Naive thymus-derived CD8-positive, alpha-beta T cell (primary cell): ENCODE data around the gene CARD10. TPM values are rescaled to one million over a fixed set of nuclear protein-coding genes. Genes with fewer than 3 reads are reported as not detected.

Experiments used
- ATAC-seq, 2 donors: fragments of 150-1000 bp; cut with Tn5 transposase in 1 of 2; sonication (Bioruptor Pico), chemical (Tn5 transposase) in 1 of 2; 1 replicate in 1 of 2; 2 replicates in 1 of 2; pipeline ENCODE4 v1.10.0; 2021; ENCODE audit warnings: mild to moderate bottlenecking in 2 of 2, moderate library complexity in 2 of 2
- POLR2A ChIA-PET: fragments of 350-600 bp; sonication (Branson Sonifier 250); formaldehyde crosslinking; loops from one replicate; lab custom pipeline; 2021; ENCODE audit warnings: antibody characterized with exemption; lab: Charles Lee
- DNase-seq, 10 donors: peaks; one replicate each; pipeline versions ENCODE4 v3.0.0 to v3.0.0-alpha.2; 2020 to 2022
- H3K27ac Mint-ChIP-seq, 10 donors: one replicate each; pipeline ENCODE4 v1.8.0; 2020 to 2022; ENCODE audit warnings: mild to moderate bottlenecking in 10 of 10, mixed read lengths in 10 of 10, moderate library complexity in 4 of 10, inconsistent platforms in 1 of 10
- H3K27me3 Mint-ChIP-seq, 5 donors: one replicate each; pipeline ENCODE4 v1.8.0; 2021 to 2022; ENCODE audit warnings: mixed read lengths in 5 of 5
- H3K36me3 Mint-ChIP-seq, 3 donors: one replicate each; pipeline ENCODE4 v1.8.0; 2020 to 2022; ENCODE audit warnings: mixed read lengths in 3 of 3, mild to moderate bottlenecking in 2 of 3, inconsistent platforms in 1 of 3
- H3K4me1 Mint-ChIP-seq, 4 donors: one replicate each; pipeline ENCODE4 v1.8.0; 2021 to 2022; ENCODE audit warnings: mixed read lengths in 4 of 4
- H3K4me3 Mint-ChIP-seq, 10 donors: one replicate each; pipeline ENCODE4 v1.8.0; 2020 to 2022; ENCODE audit warnings: mild to moderate bottlenecking in 10 of 10, mixed read lengths in 10 of 10, moderate library complexity in 6 of 10, inconsistent platforms in 1 of 10
- H3K9me3 Mint-ChIP-seq, 9 donors: one replicate each; pipeline ENCODE4 v1.8.0; 2020 to 2022; ENCODE audit warnings: mixed read lengths in 9 of 9, mild to moderate bottlenecking in 3 of 9, inconsistent platforms in 1 of 9, moderate library complexity in 1 of 9
- polyA plus RNA-seq, 3 donors: library from polyadenylated mRNA; unstranded; fragments of 300-500 nt; fragmentation: Illumina TruSeq; gene quantifications; one replicate each; pipeline ENCODE4 v1.2.3, GENCODE V29; 2021
- total RNA-seq, 8 experiments: library from RNA in 2 of 8; stranded (reverse) in 2 of 8; gene quantifications; one replicate each; pipeline ENCODE4 v1.2.3 and lab custom pipeline; 2021 to 2026

CARD10 gene
- 1 to 10 TPM; 1.2 to 1.4 TPM for total RNA-seq
- polyA plus RNA-seq = under 1 TPM in 1 of 3 donors, not detected in 2; 0.22 TPM
- 0 to 0.89 (median 0.03) reads per million in 6 experiments for total RNA-seq (lab: John Stamatoyannopoulos, UW)

- no peaks in the 10 kb centered on the region for H3K9me3 Mint-ChIP-seq
- no peaks in the 10 kb centered on the region for H3K36me3 Mint-ChIP-seq
- H3K4me3 Mint-ChIP-seq = peak within 1 kb of the TSS; percentile 70 to 87 (median 82)
- H3K27me3 Mint-ChIP-seq = peaks cover 17 to 41% (median 28%) of the 10 kb centered on the region in 5 donors
- POLR2A ChIA-PET = interaction anchor here (0.5 to 1.9 kb wide), 5 partner anchors 11 to 47 kb away, joined by 3 to 8 read pairs (median 5); partner anchors contain the start of gene MFNG
- DNase-seq (peak in 3 of 10 donors; percentile 24 to 30 (median 29)), ATAC-seq (peak; percentile 80 to 89)
- H3K4me1 Mint-ChIP-seq = peaks cover 6 to 13% (median 6%) of the 10 kb centered on the region in 4 donors
- peak within 1 kb of the TSS in 7 of 10 donors; percentile 24 to 87 (median 50) for H3K27ac Mint-ChIP-seq
These were observed at the start of gene CARD10 for GRCh38 chr22:37519268-37520195. TSS of gene CARD10 (minus strand) at chr22:37519415. CDS start at chr22:37519200, 215 bp downstream.

- POLR2A ChIA-PET = interaction anchor here (0.8 to 3.0 kb wide), 4 partner anchors 24 to 324 kb away, joined by 3 to 48 read pairs (median 3); partner anchors contain the start of gene RAC2
- H3K27me3 Mint-ChIP-seq = peaks cover 0 to 7% (median 6%) of the 10 kb centered on the region in 5 donors
- no peak for ATAC-seq
- no peak overlapping the region for H3K27ac Mint-ChIP-seq
- H3K36me3 Mint-ChIP-seq = no peaks in the 10 kb centered on the region
- H3K4me3 Mint-ChIP-seq = no peak overlapping the region
- H3K4me1 Mint-ChIP-seq = peaks cover 9 to 26% (median 23%) of the 10 kb centered on the region in 4 donors
- H3K9me3 Mint-ChIP-seq = no peaks in the 10 kb centered on the region
- no peak for DNase-seq
These were observed 49.3 kb upstream of the CARD10 start for GRCh38 chr22:37568448-37569008.

- DNase-seq (no peak), ATAC-seq (no peak)
- Mint-ChIP-seq H3K9me3 (no peaks in the 10 kb centered on the region), H3K4me3 (no peak overlapping the region), H3K27ac (no peak overlapping the region), H3K36me3 (no peaks in the 10 kb centered on the region), H3K4me1 (peaks cover 9 to 31% (median 24%) of the 10 kb centered on the region in 4 donors), H3K27me3 (peaks cover under 1 to 11% (median 11%) of the 10 kb centered on the region in 5 donors)
- POLR2A ChIA-PET = interaction anchor here (0.9 to 3.2 kb wide), 6 partner anchors 11 to 324 kb away, joined by 3 to 48 read pairs (median 6); partner anchors contain the start of genes GGA1 and RAC2
These were observed 48.8 kb upstream of the CARD10 start for GRCh38 chr22:37568012-37568411.

GRCh38 chr22:37566903-37567798 lies 47.9 kb upstream of the CARD10 start:
- peak overlapping the region in 8 of 10 donors; percentile 19 to 80 (median 56) for H3K27ac Mint-ChIP-seq
- DNase-seq = peak; percentile 73 to 93 (median 86)
- H3K4me3 Mint-ChIP-seq = peak overlapping the region; percentile 52 to 84 (median 76)
- no peaks in the 10 kb centered on the region for H3K36me3 Mint-ChIP-seq
- POLR2A ChIA-PET = interaction anchor here (0.8 to 3.2 kb wide), 14 partner anchors 9 to 323 kb away, joined by 3 to 48 read pairs (median 4); partner anchors contain the start of genes GGA1, LGALS2 and RAC2
- H3K9me3 Mint-ChIP-seq = no peaks in the 10 kb centered on the region
- ATAC-seq = peak; percentile 87 to 91
- peaks cover 6 to 19% (median 15%) of the 10 kb centered on the region in 5 donors for H3K27me3 Mint-ChIP-seq
- peaks cover 10 to 36% (median 27%) of the 10 kb centered on the region in 4 donors for H3K4me1 Mint-ChIP-seq

- H3K36me3 Mint-ChIP-seq = no peaks in the 10 kb centered on the region
- H3K4me3 Mint-ChIP-seq = peak overlapping the region in 9 of 10 donors; percentile 44 to 84 (median 75)
- H3K27ac Mint-ChIP-seq = peak overlapping the region in 5 of 10 donors; percentile 4 to 62 (median 25)
- DNase-seq = peak in 9 of 10 donors; percentile 14 to 55 (median 46)
- H3K4me1 Mint-ChIP-seq = peaks cover 14 to 42% (median 34%) of the 10 kb centered on the region in 4 donors
- POLR2A ChIA-PET = interaction anchor here (0.5 to 3.2 kb wide), 12 partner anchors 8 to 301 kb away, joined by 3 to 48 read pairs (median 4); partner anchors contain the start of genes GGA1 and LGALS2
- peaks cover 10 to 27% (median 19%) of the 10 kb centered on the region in 5 donors for H3K27me3 Mint-ChIP-seq
- ATAC-seq = peak; percentile 48 to 62
- H3K9me3 Mint-ChIP-seq = peaks cover 0 to 2% (median 0%) of the 10 kb centered on the region in 9 donors
These were observed 47.2 kb upstream of the CARD10 start for GRCh38 chr22:37566329-37566837.

- Mint-ChIP-seq H3K4me1 (peaks cover 16 to 45% (median 38%) of the 10 kb centered on the region in 4 donors), H3K27me3 (peaks cover 10 to 31% (median 22%) of the 10 kb centered on the region in 5 donors), H3K27ac (peak overlapping the region in 2 of 10 donors; percentile 25 to 75), H3K4me3 (peak overlapping the region in 8 of 10 donors; percentile 39 to 82 (median 65)), H3K36me3 (no peaks in the 10 kb centered on the region), H3K9me3 (peaks cover 0 to 2% (median 0%) of the 10 kb centered on the region in 9 donors)
- ATAC-seq = no peak
- POLR2A ChIA-PET = interaction anchor here (0.5 to 3.2 kb wide), 10 partner anchors 9 to 300 kb away, joined by 3 to 48 read pairs (median 4); partner anchors contain the start of gene GGA1
- no peak for DNase-seq
These were observed 46.6 kb upstream of the CARD10 start for GRCh38 chr22:37565830-37566229.

GRCh38 chr22:37564111-37564711 lies 45.0 kb upstream of the CARD10 start:
- peaks cover 16 to 49% (median 39%) of the 10 kb centered on the region in 4 donors for H3K4me1 Mint-ChIP-seq
- POLR2A ChIA-PET = interaction anchor here (0.9 to 1.0 kb wide), 3 partner anchors 17 to 43 kb away, joined by 3 to 4 read pairs (median 3); no protein-coding TSS in a partner anchor

GRCh38 chr22:37563153-37564081 lies 44.2 kb upstream of the CARD10 start:
- Mint-ChIP-seq H3K36me3 (no peaks in the 10 kb centered on the region), H3K27ac (no peak overlapping the region), H3K27me3 (peaks cover 10 to 39% (median 22%) of the 10 kb centered on the region in 5 donors), H3K4me3 (peak overlapping the region in 2 of 10 donors; percentile 23 to 37), H3K9me3 (peaks cover 0 to 2% (median 0%) of the 10 kb centered on the region in 9 donors), H3K4me1 (peaks cover 16 to 49% (median 39%) of the 10 kb centered on the region in 4 donors)
- no peak for ATAC-seq
- no peak for DNase-seq
- POLR2A ChIA-PET = interaction anchor here (0.6 to 1.0 kb wide), 4 partner anchors 16 to 231 kb away, joined by 3 to 6 read pairs (median 4); partner anchors contain the start of gene LGALS2

More at GRCh38 chr22:37564111-37564711, 45.0 kb upstream of the CARD10 start:
- DNase-seq (no peak), ATAC-seq (no peak)
- H3K27ac Mint-ChIP-seq = no peak overlapping the region
- H3K9me3 Mint-ChIP-seq = peaks cover 0 to 2% (median 0%) of the 10 kb centered on the region in 9 donors
- peaks cover 10 to 39% (median 22%) of the 10 kb centered on the region in 5 donors for H3K27me3 Mint-ChIP-seq
- no peaks in the 10 kb centered on the region for H3K36me3 Mint-ChIP-seq
- H3K4me3 Mint-ChIP-seq = no peak overlapping the region

- Mint-ChIP-seq H3K4me1 (peaks cover 13 to 44% (median 34%) of the 10 kb centered on the region in 4 donors), H3K9me3 (peaks cover 0 to 2% (median 0%) of the 10 kb centered on the region in 9 donors), H3K36me3 (no peaks in the 10 kb centered on the region), H3K27ac (peak overlapping the region in 1 of 10 donors; percentile 87), H3K27me3 (peaks cover 14 to 42% (median 28%) of the 10 kb centered on the region in 5 donors), H3K4me3 (peak overlapping the region in 9 of 10 donors; percentile 48 to 82 (median 76))
- POLR2A ChIA-PET = interaction anchor here (0.6 to 1.1 kb wide), 4 partner anchors 8 to 232 kb away, joined by 3 to 7 read pairs (median 5); partner anchors contain the start of gene LGALS2
- DNase-seq (no peak), ATAC-seq (no peak)
These were observed 43.0 kb upstream of the CARD10 start for GRCh38 chr22:37562049-37562875.
